ENCODE data around the gene ZMYND11. TPM values are rescaled to one million over a fixed set of nuclear protein-coding genes. Genes with fewer than 3 reads are reported as not detected.

Gene ZMYND11
- total and polyA plus RNA-seq, 2 donors from 2014 or later: 32.7 to 80.7 TPM

DNA sequence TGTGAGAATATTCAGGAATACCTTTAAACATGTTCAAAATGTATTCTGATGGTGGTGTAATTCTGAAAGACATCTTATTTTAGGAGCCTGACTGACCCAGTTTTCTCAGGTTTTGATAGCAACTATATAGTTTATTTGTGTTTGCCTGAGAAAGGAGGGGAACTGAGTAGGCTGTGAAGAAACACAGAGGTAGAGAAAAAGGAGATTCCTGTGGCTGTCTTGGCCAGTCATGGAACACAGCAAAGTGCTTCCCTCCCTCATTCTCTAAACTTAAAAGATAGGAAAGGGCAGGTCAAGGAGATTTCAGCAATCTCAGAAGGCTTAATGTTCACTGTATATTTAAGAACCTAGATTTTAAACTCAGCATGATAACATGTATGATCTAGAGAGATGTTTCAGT, 43.5 kb downstream of the ZMYND11 start:
- Histone ChIP-seq H3K27me3 (ENCODE audit: control insufficient read depth, insufficient read depth, low read length) (no peaks in the 10 kb centered on the region), H3K27ac (ENCODE audit: low read depth in 2 of 2, low read length in 2 of 2) (no peak overlapping the region), H3K9me3 (ENCODE audit: control insufficient read depth in 2 of 3, insufficient read depth in 1 of 3, low read length in 3 of 3) (no peaks in the 10 kb centered on the region), H3K4me1 (ENCODE audit: control insufficient read depth in 2 of 3, insufficient read depth in 2 of 3, low read depth in 1 of 3, low read length in 3 of 3) (no peaks in the 10 kb centered on the region), H3K9ac (ENCODE audit: low read length in 3 of 3) (no peak overlapping the region), H3K4me3 (ENCODE audit: low read length in 3 of 3) (no peak overlapping the region), H3K36me3 (ENCODE audit: control insufficient read depth in 2 of 3, insufficient read depth in 3 of 3, low read length in 3 of 3) (peaks cover 0 to 6% (median 4%) of the 10 kb centered on the region in 3 donors)
- intact Hi-C loops (cut with DNase I): no loop called here
- FAIRE-seq (no peak), DNase-seq (no peak)
- TF ChIP-seq, protein P1, sequence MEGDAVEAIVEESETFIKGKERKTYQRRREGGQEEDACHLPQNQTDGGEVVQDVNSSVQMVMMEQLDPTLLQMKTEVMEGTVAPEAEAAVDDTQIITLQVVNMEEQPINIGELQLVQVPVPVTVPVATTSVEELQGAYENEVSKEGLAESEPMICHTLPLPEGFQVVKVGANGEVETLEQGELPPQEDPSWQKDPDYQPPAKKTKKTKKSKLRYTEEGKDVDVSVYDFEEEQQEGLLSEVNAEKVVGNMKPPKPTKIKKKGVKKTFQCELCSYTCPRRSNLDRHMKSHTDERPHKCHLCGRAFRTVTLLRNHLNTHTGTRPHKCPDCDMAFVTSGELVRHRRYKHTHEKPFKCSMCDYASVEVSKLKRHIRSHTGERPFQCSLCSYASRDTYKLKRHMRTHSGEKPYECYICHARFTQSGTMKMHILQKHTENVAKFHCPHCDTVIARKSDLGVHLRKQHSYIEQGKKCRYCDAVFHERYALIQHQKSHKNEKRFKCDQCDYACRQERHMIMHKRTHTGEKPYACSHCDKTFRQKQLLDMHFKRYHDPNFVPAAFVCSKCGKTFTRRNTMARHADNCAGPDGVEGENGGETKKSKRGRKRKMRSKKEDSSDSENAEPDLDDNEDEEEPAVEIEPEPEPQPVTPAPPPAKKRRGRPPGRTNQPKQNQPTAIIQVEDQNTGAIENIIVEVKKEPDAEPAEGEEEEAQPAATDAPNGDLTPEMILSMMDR (IDR thresholded peaks at IDR 0.05; ENCODE audit: borderline replicate concordance, extremely low read depth, insufficient read depth): no peak

DNA sequence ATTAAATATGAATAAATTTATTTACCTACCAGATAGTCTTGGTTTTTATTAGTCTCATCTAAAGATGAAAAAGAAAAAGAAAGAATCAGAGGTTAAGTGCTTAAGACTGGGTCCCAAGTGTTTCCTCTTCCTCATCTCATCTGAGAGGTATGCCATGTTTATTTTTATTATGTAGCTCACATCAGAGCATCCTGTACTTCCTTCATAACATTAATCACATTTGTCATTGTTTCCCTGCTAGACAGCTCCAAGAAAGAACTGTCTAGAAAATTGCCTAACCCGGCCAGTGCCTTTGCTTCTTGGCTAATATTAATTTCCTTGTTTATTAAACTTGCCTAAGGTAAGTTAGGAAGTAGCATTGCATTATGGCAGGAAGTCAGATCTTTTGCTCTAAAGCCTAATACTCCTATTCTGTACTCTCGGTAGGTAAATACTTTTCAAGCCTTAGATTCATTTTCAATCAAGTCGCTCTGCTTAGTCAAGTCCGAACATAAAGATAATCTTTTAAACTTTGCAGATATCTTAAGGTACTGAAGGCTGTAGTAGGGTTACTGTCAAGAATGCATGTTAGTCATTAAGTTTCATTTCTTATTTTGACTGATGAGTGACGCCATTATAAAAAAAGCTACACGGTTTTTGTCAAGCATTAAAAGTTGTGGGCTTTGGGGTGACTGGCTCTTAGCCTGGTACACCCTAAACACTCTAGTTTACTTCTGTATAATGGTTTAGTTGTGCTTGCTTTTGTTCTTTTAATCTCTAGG, 47.4 kb downstream of the ZMYND11 start:
- TF ChIP-seq, protein P1 (IDR thresholded peaks at IDR 0.05; ENCODE audit: borderline replicate concordance, extremely low read depth, insufficient read depth): no peak
- Histone ChIP-seq H3K4me1 (ENCODE audit: control insufficient read depth in 2 of 3, insufficient read depth in 2 of 3, low read depth in 1 of 3, low read length in 3 of 3) (no peaks in the 10 kb centered on the region), H3K9ac (ENCODE audit: low read length in 3 of 3) (no peak overlapping the region), H3K27me3 (ENCODE audit: control insufficient read depth, insufficient read depth, low read length) (no peaks in the 10 kb centered on the region), H3K36me3 (ENCODE audit: control insufficient read depth in 2 of 3, insufficient read depth in 3 of 3, low read length in 3 of 3) (peaks cover 0 to 6% (median 4%) of the 10 kb centered on the region in 3 donors), H3K27ac (ENCODE audit: low read depth in 2 of 2, low read length in 2 of 2) (no peak overlapping the region), H3K9me3 (ENCODE audit: control insufficient read depth in 2 of 3, insufficient read depth in 1 of 3, low read length in 3 of 3) (no peaks in the 10 kb centered on the region), H3K4me3 (ENCODE audit: low read length in 3 of 3) (no peak overlapping the region)
- DNase-seq: no peak
- intact Hi-C loops (cut with DNase I): no loop called here
- no peak for FAIRE-seq

DNA sequence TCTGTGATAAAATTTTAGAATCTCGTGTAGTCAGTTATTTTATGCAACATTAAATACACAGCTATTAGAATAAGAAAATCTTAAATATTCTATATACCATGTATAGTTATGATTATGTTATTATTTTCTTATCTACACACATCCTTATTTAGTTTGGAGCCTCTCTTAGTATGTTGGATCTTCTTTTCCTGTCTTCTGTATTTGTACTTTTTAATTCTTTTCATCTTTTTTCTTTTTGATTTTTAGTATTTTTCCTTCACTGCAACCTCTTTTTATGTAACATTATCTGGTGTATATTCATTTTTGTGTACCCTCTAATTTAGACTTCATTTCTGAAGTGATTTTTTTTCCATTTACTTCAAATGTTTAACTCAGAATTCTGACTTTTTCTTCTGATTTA, 48.9 kb downstream of the ZMYND11 start:
- Histone ChIP-seq H3K9me3 (ENCODE audit: control insufficient read depth in 2 of 3, insufficient read depth in 1 of 3, low read length in 3 of 3) (no peaks in the 10 kb centered on the region), H3K4me3 (ENCODE audit: low read length in 3 of 3) (no peak overlapping the region), H3K27ac (ENCODE audit: low read depth in 2 of 2, low read length in 2 of 2) (no peak overlapping the region), H3K27me3 (ENCODE audit: control insufficient read depth, insufficient read depth, low read length) (no peaks in the 10 kb centered on the region), H3K36me3 (ENCODE audit: control insufficient read depth in 2 of 3, insufficient read depth in 3 of 3, low read length in 3 of 3) (peaks cover 2 to 6% (median 4%) of the 10 kb centered on the region in 3 donors), H3K9ac (ENCODE audit: low read length in 3 of 3) (no peak overlapping the region), H3K4me1 (ENCODE audit: control insufficient read depth in 2 of 3, insufficient read depth in 2 of 3, low read depth in 1 of 3, low read length in 3 of 3) (no peaks in the 10 kb centered on the region)
- intact Hi-C loops (cut with DNase I): no loop called here
- TF ChIP-seq, protein P1 (IDR thresholded peaks at IDR 0.05; ENCODE audit: borderline replicate concordance, extremely low read depth, insufficient read depth): no peak
- DNase-seq (no peak), FAIRE-seq (peak; percentile 6)

All from kidney (tissue), 14 donors.